ENCODE measurements around the gene CPN1.
"Not testable (repeated sequence)": the region's sequence is repeated elsewhere in the genome, so short reads cannot be mapped to it uniquely, and the experiment has no call there.

Gene CPN1

GRCh38 chr10:100020886-100021253, 60.8 kb downstream of the CPN1 start:
- DNase-seq, result no peak

- DNase-seq, result no peak
Observed at GRCh38 chr10:100020142-100020885, 61.4 kb downstream of the CPN1 start.

GRCh38 chr10:100019787-100020141, 61.9 kb downstream of the CPN1 start:
- DNase-seq, result no peak

- no peak for DNase-seq
Observed at GRCh38 chr10:100014071-100014762, 67.5 kb downstream of the CPN1 start.

GRCh38 chr10:100013621-100014020, 68.0 kb downstream of the CPN1 start:
- DNase-seq, result no peak

GRCh38 chr10:100011906-100012305, 69.8 kb downstream of the CPN1 start:
- not testable (repeated sequence) for DNase-seq

- DNase-seq, result peak; percentile 83
Observed at GRCh38 chr10:100009793-100010676, 71.6 kb downstream of the CPN1 start, which contains the start of gene DNMBP. TSS of gene DNMBP (minus strand) at chr10:100009947. CDS start at chr10:99972124, 37,823 bp downstream.

- no peak for DNase-seq
Observed at GRCh38 chr10:100009283-100009792, 72.3 kb downstream of the CPN1 start.

- no peak for DNase-seq
Observed at GRCh38 chr10:100008708-100009282, 72.9 kb downstream of the CPN1 start.

GRCh38 chr10:100008142-100008522, 73.5 kb downstream of the CPN1 start:
- DNase-seq, result no peak

GRCh38 chr10:100007231-100008141, 74.2 kb downstream of the CPN1 start:
- DNase-seq, result no peak

- no peak for DNase-seq
Observed at GRCh38 chr10:100006243-100006886, 75.3 kb downstream of the CPN1 start.

- DNase-seq, result no peak
Observed at GRCh38 chr10:100004805-100005510, 76.7 kb downstream of the CPN1 start.

- no peak for DNase-seq
Observed at GRCh38 chr10:100000109-100000644, 81.5 kb downstream of the CPN1 start.

- no peak for DNase-seq
Observed at GRCh38 chr10:99999319-100000108, 82.2 kb downstream of the CPN1 start.

- DNase-seq, result no peak
Observed at GRCh38 chr10:99998889-99999288, 82.8 kb downstream of the CPN1 start.

- DNase-seq, result no peak
Observed at GRCh38 chr10:99996671-99997648, 84.7 kb downstream of the CPN1 start.

GRCh38 chr10:99995713-99996112, 86.0 kb downstream of the CPN1 start:
- no peak for DNase-seq
